SIG-M5 (cell line): ENCODE results near the gene FN3KRP.
A peak's percentile ranks its signal among the peaks of the same experiment; 100 is the strongest.
"Not testable (repeated sequence)": the region's sequence is repeated elsewhere in the genome, so short reads cannot be mapped to it uniquely, and the experiment has no call there.

ENCODE experiments used
- DNase-seq: peaks from one replicate; lab custom pipeline; 2025; lab: John Stamatoyannopoulos, UW

The FN3KRP gene

GRCh38 chr17:82743344-82744219 lies 27.1 kb downstream of the FN3KRP start:
- no peak for DNase-seq

- not testable (repeated sequence) for DNase-seq
Measured at GRCh38 chr17:82744736-82745135, 28.2 kb downstream of the FN3KRP start.

- DNase-seq = no peak
Measured at GRCh38 chr17:82745524-82745923, 29.0 kb downstream of the FN3KRP start.

- no peak for DNase-seq
Measured at GRCh38 chr17:82748756-82749155, 32.2 kb downstream of the FN3KRP start.

GRCh38 chr17:82750241-82750908 lies 33.9 kb downstream of the FN3KRP start:
- no peak for DNase-seq

- no peak for DNase-seq
Measured at GRCh38 chr17:82751171-82751570, 34.7 kb downstream of the FN3KRP start.

- DNase-seq = peak; percentile 48
Measured at GRCh38 chr17:82751571-82752370, 35.3 kb downstream of the FN3KRP start, which contains the start of gene TBCD. TBCD (plus strand) TSS chr17:82752065; CDS start chr17:82752194, 129 bp downstream.

GRCh38 chr17:82752371-82753200 lies 36.1 kb downstream of the FN3KRP start:
- DNase-seq = no peak

GRCh38 chr17:82753201-82753464 lies 36.6 kb downstream of the FN3KRP start:
- DNase-seq = no peak

GRCh38 chr17:82754297-82755208 lies 38.0 kb downstream of the FN3KRP start:
- no peak for DNase-seq

GRCh38 chr17:82756166-82756565 lies 39.7 kb downstream of the FN3KRP start:
- DNase-seq = no peak

GRCh38 chr17:82765371-82765770 lies 48.9 kb downstream of the FN3KRP start:
- DNase-seq = no peak

- DNase-seq = no peak
Measured at GRCh38 chr17:82767041-82767754, 50.7 kb downstream of the FN3KRP start.

- no peak for DNase-seq
Measured at GRCh38 chr17:82769041-82769440, 52.5 kb downstream of the FN3KRP start.

GRCh38 chr17:82772026-82772425 lies 55.5 kb downstream of the FN3KRP start:
- no peak for DNase-seq

- DNase-seq = not testable (repeated sequence)
Measured at GRCh38 chr17:82774456-82774855, 58.0 kb downstream of the FN3KRP start.

GRCh38 chr17:82775001-82775823 lies 58.7 kb downstream of the FN3KRP start:
- no peak for DNase-seq

GRCh38 chr17:82776454-82776853 lies 59.9 kb downstream of the FN3KRP start:
- DNase-seq = no peak
